HCT116 (cell line): ENCODE measurements around the gene ITPR1.

Source experiments
- EZH2 ChIP-seq: fragments of 200-600 bp; sonication (generic); IDR thresholded peaks from 2 replicates; pipeline ENCODE4 v1.6.1; 2017; ENCODE audit warnings: antibody characterized with exemption, mixed run types
- JUND ChIP-seq: IDR thresholded peaks from 2 replicates; pipeline ENCODE4 v1.6.1; 2012
- POLR2A ChIP-seq: IDR thresholded peaks from 2 replicates; pipeline ENCODE4 v1.7.0; 2011; ENCODE audit warnings: borderline replicate concordance; ENCODE audit not compliant: insufficient read depth, insufficient read length; ENCODE audit errors: extremely low read depth
- POLR2AphosphoS5 ChIP-seq: IDR thresholded peaks from 2 replicates; pipeline ENCODE4 v1.6.1; 2011; ENCODE audit warnings: mild to moderate bottlenecking, low read depth, low read length, moderate library complexity
- SIN3A ChIP-seq: IDR thresholded peaks from 2 replicates; pipeline ENCODE4 v1.6.1; 2012; ENCODE audit warnings: low read depth
- TF ChIP-seq, protein P1 (sequence below), 3 experiments: fragments of 200-600 bp in 1 of 3; sonication (generic) in 1 of 3; IDR thresholded peaks in 2 of 3; conservative IDR thresholded peaks in 1 of 3; 2 replicates each; pipeline ENCODE4 v1.5.1; 2012 to 2017; ENCODE audit warnings: low read depth in 2 of 3, low read length in 2 of 3, antibody characterized with exemption in 1 of 3, borderline replicate concordance in 1 of 3, control low read depth in 1 of 3, mild to moderate bottlenecking in 1 of 3, mixed read lengths in 1 of 3, mixed run types in 1 of 3, moderate library complexity in 1 of 3; ENCODE audit not compliant: insufficient read depth in 1 of 3
- TF ChIP-seq, protein P2 (sequence below): IDR thresholded peaks from 2 replicates; pipeline ENCODE4 v1.6.1; 2012; ENCODE audit warnings: low read depth
- TF ChIP-seq, protein P3 (sequence below): IDR thresholded peaks from 2 replicates; pipeline ENCODE4 v1.6.1; 2012

DNA sequence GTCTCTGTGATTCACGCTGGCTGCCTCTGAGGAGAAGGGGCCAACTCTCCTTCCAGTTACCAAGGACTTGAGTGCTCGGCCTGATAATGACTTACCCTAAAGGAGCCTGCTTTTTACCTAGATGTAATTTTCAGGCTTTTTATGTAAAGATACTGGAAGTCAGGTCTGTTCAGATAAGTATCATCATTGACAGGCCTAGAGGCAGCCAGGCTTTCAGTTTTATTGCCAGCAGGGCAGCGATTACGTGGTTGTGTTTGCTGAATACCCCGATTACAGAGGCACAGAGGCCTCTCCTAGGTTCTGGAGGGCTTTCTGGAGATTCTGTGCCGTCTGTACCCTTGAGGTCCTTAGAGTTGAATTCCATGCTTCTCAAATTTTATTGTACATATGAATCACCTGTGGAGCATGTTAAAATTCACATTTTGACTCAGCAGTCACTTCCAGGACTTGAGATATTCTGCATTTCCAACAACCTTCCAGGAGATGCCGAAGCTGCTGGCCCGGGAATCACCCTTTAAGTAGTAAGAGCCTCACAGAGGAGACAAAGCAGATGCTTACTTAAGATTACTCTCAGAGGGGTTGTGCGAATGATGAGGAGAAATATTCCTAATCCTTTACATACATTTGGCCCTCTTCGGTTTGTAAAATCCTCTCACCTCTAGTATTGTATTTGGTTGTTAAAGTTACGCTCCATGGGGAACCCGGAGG, 326.0 kb downstream of the ITPR1 start:
- TF ChIP-seq, protein P1, sequence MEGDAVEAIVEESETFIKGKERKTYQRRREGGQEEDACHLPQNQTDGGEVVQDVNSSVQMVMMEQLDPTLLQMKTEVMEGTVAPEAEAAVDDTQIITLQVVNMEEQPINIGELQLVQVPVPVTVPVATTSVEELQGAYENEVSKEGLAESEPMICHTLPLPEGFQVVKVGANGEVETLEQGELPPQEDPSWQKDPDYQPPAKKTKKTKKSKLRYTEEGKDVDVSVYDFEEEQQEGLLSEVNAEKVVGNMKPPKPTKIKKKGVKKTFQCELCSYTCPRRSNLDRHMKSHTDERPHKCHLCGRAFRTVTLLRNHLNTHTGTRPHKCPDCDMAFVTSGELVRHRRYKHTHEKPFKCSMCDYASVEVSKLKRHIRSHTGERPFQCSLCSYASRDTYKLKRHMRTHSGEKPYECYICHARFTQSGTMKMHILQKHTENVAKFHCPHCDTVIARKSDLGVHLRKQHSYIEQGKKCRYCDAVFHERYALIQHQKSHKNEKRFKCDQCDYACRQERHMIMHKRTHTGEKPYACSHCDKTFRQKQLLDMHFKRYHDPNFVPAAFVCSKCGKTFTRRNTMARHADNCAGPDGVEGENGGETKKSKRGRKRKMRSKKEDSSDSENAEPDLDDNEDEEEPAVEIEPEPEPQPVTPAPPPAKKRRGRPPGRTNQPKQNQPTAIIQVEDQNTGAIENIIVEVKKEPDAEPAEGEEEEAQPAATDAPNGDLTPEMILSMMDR (IDR thresholded peaks at IDR 0.05 in 2 of 3, conservative IDR thresholded peaks at IDR 0.05 in 1 of 3; ENCODE audit: borderline replicate concordance in 1 of 3, insufficient read depth in 1 of 3, low read depth in 2 of 3, low read length in 2 of 3): no peak
- TF ChIP-seq JUND: no peak
- no peak for TF ChIP-seq EZH2
- TF ChIP-seq, protein P2, sequence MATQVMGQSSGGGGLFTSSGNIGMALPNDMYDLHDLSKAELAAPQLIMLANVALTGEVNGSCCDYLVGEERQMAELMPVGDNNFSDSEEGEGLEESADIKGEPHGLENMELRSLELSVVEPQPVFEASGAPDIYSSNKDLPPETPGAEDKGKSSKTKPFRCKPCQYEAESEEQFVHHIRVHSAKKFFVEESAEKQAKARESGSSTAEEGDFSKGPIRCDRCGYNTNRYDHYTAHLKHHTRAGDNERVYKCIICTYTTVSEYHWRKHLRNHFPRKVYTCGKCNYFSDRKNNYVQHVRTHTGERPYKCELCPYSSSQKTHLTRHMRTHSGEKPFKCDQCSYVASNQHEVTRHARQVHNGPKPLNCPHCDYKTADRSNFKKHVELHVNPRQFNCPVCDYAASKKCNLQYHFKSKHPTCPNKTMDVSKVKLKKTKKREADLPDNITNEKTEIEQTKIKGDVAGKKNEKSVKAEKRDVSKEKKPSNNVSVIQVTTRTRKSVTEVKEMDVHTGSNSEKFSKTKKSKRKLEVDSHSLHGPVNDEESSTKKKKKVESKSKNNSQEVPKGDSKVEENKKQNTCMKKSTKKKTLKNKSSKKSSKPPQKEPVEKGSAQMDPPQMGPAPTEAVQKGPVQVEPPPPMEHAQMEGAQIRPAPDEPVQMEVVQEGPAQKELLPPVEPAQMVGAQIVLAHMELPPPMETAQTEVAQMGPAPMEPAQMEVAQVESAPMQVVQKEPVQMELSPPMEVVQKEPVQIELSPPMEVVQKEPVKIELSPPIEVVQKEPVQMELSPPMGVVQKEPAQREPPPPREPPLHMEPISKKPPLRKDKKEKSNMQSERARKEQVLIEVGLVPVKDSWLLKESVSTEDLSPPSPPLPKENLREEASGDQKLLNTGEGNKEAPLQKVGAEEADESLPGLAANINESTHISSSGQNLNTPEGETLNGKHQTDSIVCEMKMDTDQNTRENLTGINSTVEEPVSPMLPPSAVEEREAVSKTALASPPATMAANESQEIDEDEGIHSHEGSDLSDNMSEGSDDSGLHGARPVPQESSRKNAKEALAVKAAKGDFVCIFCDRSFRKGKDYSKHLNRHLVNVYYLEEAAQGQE: no peak
- no peak for TF ChIP-seq SIN3A
- no peak for TF ChIP-seq POLR2A
- no peak for TF ChIP-seq POLR2AphosphoS5
- TF ChIP-seq, protein P3, sequence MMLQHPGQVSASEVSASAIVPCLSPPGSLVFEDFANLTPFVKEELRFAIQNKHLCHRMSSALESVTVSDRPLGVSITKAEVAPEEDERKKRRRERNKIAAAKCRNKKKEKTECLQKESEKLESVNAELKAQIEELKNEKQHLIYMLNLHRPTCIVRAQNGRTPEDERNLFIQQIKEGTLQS: no peak
